GM12872 (cell line): ENCODE results near the gene SNX10.

ENCODE experiments used
- TF ChIP-seq, protein P1 (sequence below): IDR thresholded peaks from 3 replicates; pipeline ENCODE4 v1.5.1; 2011; ENCODE audit warnings: low read depth, mild to moderate bottlenecking, low read length, moderate library complexity; ENCODE audit not compliant: insufficient read depth

Gene SNX10

DNA sequence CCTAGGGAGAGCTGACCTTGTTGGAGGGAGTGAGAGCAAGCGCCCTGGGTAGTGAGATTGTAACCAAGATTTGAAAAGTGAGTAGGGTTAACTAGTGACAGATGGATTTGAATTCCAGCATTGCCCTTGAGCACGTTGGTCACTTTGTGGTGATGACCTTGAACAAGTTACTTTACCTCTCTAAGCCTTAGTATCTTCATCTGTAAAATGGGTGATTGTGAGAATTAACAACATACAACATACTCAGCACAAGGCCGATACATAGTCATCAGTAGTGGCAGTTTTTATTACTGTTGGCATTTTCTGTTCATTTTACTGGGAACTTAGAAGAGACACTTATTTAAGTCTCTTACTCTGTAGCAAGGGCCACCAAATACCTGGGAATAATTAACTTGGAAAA, 25.5 kb downstream of the SNX10 start:
- TF ChIP-seq, protein P1, sequence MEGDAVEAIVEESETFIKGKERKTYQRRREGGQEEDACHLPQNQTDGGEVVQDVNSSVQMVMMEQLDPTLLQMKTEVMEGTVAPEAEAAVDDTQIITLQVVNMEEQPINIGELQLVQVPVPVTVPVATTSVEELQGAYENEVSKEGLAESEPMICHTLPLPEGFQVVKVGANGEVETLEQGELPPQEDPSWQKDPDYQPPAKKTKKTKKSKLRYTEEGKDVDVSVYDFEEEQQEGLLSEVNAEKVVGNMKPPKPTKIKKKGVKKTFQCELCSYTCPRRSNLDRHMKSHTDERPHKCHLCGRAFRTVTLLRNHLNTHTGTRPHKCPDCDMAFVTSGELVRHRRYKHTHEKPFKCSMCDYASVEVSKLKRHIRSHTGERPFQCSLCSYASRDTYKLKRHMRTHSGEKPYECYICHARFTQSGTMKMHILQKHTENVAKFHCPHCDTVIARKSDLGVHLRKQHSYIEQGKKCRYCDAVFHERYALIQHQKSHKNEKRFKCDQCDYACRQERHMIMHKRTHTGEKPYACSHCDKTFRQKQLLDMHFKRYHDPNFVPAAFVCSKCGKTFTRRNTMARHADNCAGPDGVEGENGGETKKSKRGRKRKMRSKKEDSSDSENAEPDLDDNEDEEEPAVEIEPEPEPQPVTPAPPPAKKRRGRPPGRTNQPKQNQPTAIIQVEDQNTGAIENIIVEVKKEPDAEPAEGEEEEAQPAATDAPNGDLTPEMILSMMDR = no peak

DNA sequence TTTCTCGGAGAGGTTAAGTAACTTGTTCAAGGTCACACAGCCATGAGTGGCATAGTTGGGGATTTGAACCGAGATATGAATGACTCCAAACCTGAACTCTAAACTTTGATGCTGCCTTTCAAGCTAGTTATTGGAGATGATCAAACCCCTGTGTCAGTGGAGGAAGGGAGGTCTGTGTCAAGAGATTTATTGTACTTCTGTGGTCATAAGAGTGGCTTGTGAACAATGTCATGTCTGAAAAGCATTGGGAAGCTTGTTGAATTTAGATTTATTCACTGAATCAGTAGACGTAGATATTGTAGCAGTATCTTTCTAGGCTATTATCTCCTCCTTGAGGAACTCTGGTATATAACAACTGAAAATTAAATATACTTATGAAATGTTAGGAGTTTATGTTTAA, 27.3 kb downstream of the SNX10 start:
- TF ChIP-seq, protein P1 = no peak

DNA sequence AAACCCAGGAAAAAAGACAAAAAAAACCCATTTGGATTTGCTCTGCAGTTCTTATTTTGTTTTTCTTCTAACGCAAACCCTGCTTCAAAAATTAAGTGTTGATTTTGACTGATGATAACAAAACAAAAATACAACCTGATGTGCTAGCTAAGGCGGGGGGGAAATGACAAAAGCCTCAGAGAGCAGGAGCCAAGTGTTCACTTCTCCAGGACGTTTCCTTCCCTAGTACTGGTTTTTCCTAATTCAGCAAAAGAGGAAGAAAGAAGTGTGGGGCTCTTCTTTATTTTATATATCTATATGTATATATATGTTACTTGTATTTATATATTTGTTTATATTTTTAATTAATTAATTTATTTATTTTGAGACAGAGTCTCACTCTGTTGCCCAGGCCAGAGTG, 28.0 kb downstream of the SNX10 start:
- TF ChIP-seq, protein P1 = no peak

DNA sequence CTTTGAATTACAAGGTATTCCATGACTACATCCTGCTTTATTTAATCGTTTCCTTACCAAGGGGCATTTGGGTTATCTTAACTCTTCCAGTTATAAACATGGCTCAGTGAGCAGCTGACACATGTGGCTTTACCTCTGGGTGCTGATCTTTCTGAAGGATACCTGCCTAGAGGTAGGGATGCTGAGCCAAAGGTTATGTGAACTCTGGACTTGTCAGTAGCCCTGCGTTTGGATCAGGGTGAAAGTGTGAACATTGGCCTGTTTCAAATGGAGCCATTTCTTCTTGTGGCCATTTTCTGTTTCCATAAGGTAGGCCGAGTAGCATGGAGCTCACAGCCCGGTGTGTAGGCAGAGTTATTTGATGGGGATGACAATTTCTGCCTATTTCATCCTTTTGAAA, 29.2 kb downstream of the SNX10 start:
- TF ChIP-seq, protein P1 = no peak

DNA sequence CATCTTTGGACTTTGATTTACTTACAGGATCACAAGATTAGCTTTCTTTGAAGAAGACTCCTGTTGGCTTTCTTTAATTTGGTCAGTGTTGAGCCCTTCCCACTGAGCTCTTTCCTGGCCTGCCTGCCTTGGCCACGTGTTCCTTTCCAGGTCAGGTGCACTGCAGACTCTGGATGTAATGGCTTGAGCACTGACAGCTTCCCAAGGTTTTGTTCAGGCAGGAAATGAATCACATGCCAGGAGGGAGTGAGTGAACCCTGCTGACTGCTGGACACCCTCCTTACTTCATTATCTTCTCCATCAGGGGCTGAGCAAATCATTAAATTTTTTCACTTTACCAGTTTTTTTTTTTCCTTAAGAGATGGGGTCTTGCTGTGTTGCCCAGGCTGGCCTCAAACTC, 29.8 kb downstream of the SNX10 start:
- TF ChIP-seq, protein P1 = no peak

DNA sequence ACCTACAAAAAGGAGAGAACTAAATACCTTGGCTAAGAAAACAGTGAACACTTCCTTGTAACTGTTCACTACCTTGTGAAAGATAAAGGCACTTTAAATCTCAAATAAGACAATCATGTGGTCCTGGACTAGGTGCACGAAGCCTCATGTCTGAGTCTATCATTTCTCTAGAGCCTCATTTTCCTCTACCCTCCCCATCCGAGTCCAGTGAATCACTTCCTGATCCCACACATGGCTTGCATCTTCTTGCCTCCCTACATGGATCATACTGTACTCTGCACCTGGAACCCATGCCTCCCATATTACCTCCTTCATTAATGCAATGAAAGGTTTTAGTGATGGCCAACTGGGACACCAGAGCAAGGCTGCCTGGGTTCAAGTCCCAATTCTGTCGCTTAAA, 34.5 kb downstream of the SNX10 start:
- TF ChIP-seq, protein P1 = no peak

DNA sequence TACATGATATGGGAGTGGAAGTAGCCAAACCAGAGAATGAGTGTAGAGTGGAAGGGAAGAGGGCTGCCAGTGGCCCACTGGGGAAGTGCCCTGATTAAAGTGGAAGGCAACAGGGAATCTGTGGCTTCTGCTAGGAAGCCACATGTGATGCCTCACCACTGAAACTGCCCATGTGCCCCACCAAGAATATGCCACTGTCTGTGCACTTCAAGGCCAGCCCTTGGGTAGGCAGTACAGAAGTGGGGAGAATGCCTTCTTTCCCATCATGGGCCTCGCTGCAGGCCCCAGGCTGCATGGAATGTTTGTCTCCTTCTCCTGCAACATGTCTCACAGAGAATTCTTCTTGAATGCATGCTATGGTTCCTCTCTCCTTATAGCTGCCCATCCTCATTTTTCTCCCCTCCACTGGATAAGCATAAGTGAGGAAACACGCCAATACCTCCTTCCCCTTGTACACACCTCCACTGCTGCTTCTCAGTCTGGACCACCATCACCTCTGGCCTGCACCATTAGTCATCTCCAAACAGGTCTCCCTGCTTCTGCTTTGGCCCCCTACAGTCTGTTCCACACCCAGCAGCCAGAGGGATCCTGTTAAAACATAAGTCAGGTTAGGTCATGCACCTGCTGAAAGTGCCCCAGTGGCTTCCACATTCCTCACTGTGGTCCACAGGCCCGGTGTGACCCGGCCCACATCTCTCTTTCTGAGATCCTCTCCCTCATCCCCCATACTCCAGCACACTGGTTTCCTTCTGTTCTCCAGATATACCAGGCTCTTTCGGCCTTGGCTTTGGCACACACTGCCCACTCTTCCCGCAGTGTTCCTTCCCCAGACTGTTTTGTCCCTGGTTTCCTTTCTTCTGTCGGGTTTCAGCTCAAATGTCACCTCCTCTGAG, 37.1 kb downstream of the SNX10 start:
- TF ChIP-seq, protein P1 = peak; percentile 39
